ENCODE measurements around the gene FAM47E.

The FAM47E gene

GRCh38 chr4:76232681-76233080 lies 18.8 kb upstream of the FAM47E start:
- H3K27ac ChIP-seq, result peak overlapping the region; percentile 72; the same call in 1 of the 2 replicates
- TF ChIP-seq CTCF (conservative IDR thresholded peaks at IDR 0.05), result no peak

- H3K27ac ChIP-seq, result peak overlapping the region; percentile 72; the same call in 1 of the 2 replicates
- no peak for TF ChIP-seq CTCF (conservative IDR thresholded peaks at IDR 0.05)
These were observed 18.4 kb upstream of the FAM47E start for GRCh38 chr4:76233083-76233482.

- peak overlapping the region; percentile 72; the same call in 1 of the 2 replicates for H3K27ac ChIP-seq
- TF ChIP-seq CTCF (conservative IDR thresholded peaks at IDR 0.05), result no peak
These were observed 18.0 kb upstream of the FAM47E start for GRCh38 chr4:76233529-76233928.

- TF ChIP-seq CTCF (conservative IDR thresholded peaks at IDR 0.05), result no peak
- peak overlapping the region; percentile 72; the same call in 1 of the 2 replicates for H3K27ac ChIP-seq
These were observed 17.4 kb upstream of the FAM47E start for GRCh38 chr4:76233967-76234678.

GRCh38 chr4:76234679-76235044 lies 16.9 kb upstream of the FAM47E start:
- TF ChIP-seq CTCF (conservative IDR thresholded peaks at IDR 0.05), result no peak
- H3K27ac ChIP-seq, result peak overlapping the region; percentile 72

GRCh38 chr4:76235407-76235806 lies 16.1 kb upstream of the FAM47E start:
- peak overlapping the region; percentile 72 for H3K27ac ChIP-seq
- TF ChIP-seq CTCF (conservative IDR thresholded peaks at IDR 0.05), result no peak

GRCh38 chr4:76235915-76236314 lies 15.6 kb upstream of the FAM47E start:
- H3K27ac ChIP-seq, result peak overlapping the region; percentile 72
- no peak for TF ChIP-seq CTCF (conservative IDR thresholded peaks at IDR 0.05)
